Globus pallidus (tissue), 1 donor: ENCODE measurements around the gene CHRM1.
"Not testable (repeated sequence)": the region's sequence is repeated elsewhere in the genome, so short reads cannot be mapped to it uniquely, and the experiment has no call there.

Experiments used
- DNase-seq: peaks from one replicate; pipeline ENCODE4 v3.0.0-alpha.2; 2015; ENCODE audit warnings: low spot score

The CHRM1 gene, protein sequence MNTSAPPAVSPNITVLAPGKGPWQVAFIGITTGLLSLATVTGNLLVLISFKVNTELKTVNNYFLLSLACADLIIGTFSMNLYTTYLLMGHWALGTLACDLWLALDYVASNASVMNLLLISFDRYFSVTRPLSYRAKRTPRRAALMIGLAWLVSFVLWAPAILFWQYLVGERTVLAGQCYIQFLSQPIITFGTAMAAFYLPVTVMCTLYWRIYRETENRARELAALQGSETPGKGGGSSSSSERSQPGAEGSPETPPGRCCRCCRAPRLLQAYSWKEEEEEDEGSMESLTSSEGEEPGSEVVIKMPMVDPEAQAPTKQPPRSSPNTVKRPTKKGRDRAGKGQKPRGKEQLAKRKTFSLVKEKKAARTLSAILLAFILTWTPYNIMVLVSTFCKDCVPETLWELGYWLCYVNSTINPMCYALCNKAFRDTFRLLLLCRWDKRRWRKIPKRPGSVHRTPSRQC

DNA sequence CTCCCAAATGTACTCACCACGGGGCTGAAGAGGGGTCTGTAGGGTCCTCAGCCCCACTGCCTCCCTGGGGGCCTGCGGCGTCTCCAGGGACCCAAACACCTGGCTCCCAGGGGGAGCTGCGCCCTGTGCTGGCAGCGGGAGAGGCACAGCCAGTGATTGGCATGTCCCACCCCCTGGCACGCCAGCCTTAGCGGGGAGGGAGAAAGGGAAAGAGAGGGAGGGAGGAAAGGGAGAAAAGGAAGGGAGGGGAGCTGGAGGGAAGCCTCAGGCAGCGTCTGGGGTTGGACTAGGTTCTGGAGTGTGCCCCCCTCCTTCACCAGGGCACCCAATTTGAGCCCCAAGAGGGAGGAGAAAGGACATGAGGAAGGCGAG lies at the start of gene CHRM1:
TSS of gene CHRM1 (minus strand) at position 163 of the 372 bp plus-strand sequence. CDS start 10,263 bp downstream, outside the sequence.
- no peak for DNase-seq

DNA sequence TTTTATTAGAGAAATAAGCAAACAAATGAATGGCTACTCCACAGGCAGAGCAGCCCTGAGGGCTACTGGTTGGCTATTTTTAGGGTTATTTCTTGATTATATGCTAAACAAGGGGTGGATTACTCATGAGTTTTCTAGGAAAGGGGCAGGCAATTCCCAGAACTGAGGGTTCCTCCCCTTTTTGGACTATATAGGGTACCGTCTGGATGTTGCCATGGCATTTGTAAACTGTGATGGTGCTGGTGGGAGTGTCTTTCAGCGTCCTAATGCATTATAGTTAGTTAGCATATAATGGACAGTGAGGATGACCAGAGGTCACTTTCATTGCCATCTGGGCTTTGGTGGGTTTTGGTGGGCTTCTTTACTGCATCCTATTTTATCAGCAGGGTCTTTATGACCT lies 44.4 kb upstream of the CHRM1 start:
- no peak for DNase-seq

DNA sequence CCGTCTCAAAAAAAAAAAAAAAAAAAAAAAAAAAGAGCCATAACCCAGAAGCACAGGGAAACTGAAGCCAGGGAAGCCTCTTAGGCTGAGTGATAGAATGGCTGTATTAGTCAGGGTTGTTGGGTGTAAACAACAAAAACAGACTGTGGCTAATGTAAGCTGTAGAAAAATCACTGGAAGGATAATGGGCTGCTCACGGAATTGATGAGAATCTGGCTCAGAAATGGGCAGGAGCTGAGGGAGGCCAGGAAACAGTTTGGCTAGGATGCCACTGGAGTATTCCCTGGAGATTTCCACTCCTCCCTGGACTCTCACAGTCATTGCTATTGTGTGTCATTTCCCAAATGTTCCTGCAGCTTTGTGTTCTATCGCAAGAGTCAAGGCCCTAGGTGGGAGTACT lies 41.2 kb upstream of the CHRM1 start:
- no peak for DNase-seq

DNA sequence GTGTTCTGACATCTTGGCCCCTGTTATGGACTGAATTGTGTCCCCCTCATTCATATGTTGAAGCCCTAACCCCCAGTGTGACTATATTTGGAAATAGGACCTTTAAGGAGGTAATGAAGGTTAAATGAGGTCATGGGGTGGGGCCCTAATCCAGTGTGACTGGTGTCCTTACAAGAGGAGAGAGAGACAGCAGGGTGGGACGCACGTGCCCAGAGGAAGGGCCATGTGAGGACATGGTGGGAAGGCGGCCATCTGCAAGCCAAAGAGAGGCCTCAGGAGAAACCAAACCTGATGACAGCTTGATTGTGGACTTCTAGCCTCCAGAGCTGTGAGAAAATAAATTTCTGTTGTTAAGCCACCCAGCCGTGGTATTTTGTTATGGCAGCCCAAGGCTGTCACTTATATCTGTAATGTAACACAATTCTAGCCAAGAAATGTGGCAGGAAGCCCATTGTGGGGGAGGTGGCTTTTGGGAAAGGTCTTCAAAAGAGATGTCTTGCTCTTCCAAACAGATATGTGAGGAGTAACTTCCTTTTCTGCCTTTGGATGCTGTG lies 39.9 kb upstream of the CHRM1 start:
- DNase-seq = no peak

DNA sequence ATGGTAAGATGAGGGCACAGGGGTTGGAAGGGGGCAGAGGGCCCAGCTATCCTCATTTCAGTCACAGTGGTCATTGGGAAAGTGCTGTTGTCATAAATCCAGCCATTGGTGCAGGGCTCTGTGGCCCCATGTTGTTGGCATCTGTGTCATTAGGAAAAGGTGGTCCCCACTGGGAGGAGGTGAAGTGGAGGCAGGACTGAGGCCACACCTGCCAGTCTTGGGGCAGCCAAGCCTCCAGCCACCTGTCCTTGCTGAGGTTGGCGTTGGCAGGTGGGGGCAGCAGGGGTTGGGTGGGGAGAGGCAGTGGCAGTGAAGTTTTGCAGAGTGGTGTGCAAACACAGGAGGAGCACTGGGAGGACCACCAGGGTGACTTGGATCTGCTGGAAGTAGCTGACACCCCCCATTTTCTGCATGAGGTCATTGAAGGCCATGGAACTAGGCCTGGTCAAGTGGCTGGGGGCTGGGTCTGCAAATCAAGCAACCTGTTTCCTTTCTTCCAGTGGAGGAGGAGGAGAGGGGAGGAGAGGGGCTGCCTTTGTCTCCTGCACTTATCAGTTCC lies 38.3 kb upstream of the CHRM1 start:
- no peak for DNase-seq

DNA sequence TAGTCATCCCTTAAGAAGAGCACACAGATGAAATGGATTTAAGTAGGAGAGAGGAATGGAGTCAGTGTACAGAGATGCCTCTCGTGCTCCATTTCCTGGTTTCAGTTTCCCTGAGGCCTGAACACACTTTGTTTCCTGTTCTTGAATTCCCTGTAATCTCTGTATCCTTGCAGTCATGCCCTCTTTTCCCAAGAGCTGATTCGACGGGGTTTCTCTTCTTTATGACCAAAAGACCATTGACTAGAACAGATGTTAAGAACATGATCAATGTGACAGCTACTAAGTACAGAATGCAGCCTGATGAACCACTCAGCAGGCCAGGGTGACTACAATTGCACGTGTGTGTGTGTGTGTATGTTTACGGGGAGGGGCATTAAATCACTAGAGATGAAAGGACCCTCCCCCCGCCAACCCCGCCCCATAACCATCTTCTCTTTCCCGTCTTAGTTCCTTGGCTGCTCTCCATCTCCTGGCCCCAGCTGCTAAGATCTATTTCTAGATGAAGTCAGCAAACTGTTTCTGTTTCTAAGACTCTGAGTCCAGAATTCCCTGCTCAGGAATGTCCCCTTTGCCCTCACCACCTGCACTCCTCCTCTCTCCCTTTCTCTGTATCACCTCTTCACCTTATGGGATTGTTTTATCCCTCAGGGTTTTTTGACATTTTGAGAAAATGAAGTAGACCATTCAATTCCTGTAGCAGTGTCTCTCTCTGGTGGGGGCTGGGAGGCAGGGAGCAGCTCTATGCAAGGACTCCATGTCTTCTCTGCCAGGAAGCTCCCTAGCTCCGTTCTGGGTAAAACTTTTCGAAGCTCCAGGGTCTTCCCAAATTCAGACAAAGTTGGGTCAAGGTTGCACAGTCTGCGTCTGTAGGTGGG lies 37.6 kb upstream of the CHRM1 start:
- DNase-seq = no peak

DNA sequence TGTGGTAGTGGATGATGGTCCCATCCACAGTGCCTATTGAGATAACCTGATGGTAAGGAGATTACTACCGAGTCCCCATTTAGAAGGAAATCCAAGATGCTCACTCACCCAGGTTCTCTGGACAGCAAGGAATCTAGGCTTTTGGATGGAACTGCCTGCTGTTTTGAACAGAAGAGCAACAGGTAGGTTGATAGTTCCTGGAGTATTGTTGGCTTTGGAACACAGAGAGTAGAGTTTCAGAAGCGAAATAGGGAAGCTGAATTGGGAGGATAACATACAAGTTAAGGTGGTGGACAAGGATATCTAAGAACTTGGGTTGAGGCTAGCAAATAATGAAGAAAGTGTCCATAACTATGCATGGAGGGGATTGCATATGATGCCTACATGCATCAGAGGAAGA lies 36.0 kb upstream of the CHRM1 start:
- no peak for DNase-seq

DNA sequence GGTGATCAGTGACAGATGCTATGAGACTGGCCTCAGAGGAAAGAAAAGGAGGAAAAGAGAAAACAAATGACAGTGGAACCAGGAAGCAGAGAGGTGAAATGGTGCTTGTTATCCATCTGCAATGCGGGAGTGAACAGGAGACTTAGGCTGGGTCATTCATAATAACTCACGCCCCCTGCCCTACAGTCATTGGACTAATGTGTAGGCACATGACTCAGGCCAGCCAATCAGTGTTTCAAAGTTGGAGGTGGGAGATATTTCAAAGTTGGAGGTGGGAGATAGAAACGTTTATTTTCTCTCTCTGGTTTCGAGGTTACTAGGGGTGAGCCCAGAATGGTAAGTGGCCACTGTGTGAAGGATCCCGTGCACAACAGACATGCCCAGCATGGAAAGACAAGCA lies 33.3 kb upstream of the CHRM1 start:
- DNase-seq = no peak

DNA sequence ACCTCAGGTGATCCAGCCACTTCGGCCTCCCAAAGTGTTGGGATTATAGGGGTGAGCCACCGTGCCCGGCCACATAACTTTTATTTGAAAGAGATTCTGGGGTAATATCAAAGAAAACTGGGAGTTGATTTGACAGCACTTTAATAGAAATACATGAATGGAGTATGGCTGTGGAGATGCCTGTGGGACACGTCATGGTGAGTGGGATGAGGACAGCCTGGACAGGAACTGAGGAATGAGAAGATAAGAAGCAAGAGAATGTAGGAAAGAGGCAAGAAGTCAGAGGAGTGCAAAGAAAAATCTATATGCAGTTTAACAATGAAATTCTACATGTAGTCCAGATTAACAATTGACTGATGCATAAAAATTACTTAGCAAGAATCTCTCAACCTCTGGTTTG lies 32.6 kb upstream of the CHRM1 start:
- DNase-seq = no peak

DNA sequence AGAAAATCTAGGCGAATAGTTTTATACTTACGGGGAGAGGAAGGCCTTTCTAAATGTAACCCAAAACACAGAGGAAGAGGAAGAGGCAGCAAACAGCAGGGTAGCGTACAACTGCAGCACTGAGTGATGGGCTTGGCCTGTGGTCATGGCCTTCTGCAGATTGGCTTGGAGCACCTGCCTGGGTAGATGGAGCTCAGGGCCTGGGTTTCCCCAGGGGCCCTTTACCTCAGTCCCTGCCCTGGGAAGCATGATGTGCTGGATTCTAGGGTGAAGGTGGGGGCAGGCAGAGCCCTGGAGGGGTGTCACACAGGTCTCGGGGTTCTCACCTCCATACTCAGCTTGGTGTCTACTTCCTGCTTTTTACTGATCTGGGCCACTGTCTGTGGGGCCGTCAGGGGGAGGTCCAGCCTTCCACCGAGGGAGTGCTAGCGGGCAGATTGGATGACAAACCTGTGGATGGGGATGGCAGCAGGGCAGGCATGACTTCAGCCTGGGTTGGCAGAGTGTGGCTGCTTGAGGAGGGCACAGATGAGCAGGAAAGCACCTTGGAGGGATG lies 27.7 kb upstream of the CHRM1 start:
- DNase-seq = no peak

DNA sequence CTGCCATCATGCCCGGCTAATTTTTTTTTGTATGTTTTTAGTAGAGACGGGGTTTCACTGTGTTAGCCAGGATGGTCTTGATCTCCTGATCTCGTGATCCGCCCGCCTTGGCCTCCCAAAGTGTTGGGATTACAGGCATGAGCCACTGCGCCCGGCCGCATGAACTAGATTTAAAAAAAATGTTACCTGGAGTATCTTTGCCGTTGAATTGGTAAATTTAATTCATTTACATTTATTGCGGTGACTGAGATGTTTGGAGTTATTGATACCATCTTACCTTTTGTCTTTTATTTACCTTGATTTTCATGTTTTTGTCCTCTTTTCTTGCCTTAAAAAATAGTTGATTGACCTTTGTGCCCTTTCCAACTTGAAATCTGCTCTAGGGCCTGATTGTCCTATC lies 24.4 kb upstream of the CHRM1 start:
- not testable (repeated sequence) for DNase-seq

DNA sequence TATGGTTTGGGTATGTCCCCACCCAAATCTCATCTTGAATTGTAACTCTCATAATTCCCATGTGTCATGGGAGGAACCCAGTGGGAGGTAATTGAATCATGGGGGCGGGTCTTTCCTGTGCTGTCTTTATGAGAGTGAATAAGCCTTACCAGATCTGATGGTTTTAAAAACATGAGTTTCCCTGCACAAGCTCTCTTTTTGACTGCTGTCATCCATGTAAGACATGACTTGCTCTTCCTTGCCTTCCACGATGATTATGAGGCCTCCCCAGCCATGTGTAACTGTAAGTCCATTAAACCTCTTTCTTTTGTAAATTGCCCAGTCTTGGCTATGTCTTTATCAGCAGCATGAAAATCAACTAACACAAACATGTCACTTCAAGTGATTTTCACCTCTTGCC lies 16.4 kb upstream of the CHRM1 start:
- not testable (repeated sequence) for DNase-seq

DNA sequence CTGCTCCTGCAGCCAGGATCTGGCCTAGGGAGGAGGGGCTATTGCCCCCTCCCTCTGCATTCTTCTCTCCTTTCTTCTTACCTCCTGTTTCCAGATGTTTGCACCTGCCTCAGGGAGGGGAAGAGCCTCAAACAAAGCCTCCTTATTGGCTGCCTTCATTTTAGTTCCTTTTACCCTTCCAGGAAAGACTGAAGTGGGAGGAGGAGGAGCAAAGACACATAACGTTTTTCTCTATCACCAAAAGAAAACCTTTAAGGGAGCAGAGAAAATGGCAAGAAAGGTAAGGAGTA lies 13.3 kb upstream of the CHRM1 start:
- no peak for DNase-seq

DNA sequence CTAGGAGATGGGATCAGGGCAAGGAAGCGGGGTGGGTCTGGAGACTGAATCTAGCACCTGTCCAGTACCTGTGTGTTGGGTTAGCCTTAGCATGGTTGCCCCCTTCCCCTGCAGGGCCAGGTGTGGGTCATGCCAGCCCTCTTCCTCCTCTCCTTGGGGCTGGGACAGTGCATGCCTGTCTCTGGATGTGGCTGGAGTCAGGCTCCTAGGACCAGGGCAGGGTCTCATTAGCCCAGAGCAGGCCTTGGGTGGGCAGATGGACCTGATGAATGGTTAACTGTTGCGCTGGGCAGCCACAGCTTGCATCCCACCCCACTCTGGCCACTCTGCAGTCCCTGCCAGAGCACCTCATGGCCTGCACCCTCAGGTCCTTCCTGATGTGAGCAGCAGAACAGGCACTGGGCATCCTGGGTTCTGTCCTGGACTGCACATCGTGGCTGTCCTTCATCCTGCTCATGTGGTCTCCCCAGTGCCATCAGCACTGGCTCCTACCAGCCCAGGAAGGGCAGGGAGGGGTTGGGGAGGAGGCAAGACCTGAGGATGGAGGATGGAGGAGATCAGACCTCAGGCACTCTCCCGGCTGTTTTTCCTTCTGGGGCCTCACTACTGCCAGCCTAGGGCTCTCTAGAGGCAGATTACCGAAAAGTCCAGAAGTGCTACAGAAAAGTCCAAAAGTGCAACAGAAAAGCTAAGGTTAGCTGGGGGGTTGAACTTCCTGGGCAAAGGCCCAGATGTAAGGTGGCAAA lies 12.8 kb upstream of the CHRM1 start:
- no peak for DNase-seq

DNA sequence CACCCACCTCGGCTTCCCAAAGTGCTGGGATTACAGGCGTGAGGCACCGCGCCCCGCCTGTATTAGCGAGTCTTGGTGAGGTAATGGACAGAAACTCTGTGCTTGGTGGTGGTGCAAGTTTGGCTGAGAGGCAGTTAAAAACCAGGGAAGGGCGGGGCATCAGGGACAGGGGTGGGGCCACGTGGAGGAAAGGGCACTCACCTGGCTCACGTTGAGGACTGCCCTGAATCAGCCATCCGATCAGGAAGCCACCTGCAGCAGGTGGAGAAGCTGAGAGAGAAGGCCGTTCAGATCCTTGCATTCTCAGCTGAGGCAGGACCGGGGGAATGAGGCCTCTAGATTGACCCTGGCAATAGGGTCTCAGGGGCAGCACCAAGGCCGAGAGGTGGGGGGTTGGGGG lies 12.1 kb upstream of the CHRM1 start:
- DNase-seq = no peak

DNA sequence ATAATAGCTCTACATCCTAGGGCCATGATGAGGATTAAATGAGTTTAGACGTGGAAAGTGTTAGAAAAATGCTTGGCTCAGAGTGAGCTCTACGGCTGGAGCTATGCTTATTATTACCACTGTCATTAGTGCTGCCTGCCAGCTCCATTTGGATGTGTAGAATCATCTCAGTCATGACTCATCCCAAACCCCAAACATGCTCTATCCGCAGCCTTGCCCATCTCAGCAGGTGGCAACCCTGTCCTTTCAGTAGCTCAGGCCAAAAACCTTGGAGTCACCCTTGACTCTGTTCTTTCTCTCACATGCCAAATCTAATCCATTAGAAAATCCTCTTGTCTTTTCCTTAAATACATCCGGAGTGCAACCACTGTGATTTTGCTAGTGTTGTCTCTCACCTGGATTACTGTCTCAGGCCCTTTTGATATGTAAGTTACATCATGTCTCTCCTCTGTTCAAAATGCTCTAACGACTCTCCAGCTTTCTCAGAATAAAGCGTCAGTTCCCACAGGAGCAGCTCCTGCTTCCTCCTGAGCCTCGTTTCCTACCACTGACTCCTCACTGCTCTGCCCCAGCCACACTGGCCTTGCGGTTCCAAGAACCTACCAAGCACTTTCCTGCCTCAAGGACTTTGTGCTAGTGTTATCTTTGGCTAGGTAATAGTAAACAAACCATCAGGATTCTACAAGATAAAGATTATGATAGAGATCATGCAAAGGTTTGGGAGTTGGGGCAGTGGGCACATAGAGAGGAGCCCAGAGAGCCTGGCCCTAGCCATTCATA lies 10.5 kb upstream of the CHRM1 start:
- DNase-seq = no peak

DNA sequence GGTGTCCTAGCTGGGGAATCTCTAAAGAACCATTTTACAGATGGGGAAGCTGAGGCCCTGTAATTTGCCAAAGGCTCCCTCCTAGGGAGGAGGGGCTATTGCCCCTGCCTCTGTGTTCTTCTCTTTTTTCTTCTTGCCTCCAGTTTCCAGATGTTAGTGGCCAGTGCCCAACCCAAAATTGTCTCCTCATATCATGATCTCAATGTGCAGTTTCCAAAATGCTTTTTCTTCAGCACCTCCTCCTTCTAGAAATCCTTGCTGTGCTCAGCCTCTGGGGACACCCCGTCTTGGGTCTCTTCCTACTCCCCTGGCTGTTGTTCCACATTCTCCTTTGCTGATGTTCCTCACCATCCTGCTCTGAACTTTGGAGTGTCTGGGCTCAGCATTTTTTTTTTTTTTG lies 9.5 kb upstream of the CHRM1 start:
- DNase-seq = no peak

DNA sequence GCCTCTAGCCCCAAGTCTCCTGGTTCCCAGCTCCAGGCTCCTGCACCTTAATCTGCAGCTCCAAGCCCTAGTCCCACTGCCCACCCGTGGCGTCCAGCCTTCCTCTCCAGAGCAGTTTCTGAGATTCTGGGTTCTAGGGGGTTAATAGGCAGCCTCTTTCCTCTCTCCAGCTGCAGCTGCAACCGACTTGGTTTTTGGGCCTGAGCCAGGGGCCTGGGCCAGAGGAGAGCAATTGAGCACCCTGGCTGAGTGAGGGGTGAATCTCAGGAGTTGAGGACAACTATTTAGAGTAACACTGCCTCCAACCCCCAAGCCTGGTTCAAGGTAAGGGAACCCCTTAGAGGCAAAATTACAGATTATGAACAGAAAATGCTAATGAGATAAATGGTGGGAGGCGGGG lies 9.0 kb upstream of the CHRM1 start:
- DNase-seq = no peak

DNA sequence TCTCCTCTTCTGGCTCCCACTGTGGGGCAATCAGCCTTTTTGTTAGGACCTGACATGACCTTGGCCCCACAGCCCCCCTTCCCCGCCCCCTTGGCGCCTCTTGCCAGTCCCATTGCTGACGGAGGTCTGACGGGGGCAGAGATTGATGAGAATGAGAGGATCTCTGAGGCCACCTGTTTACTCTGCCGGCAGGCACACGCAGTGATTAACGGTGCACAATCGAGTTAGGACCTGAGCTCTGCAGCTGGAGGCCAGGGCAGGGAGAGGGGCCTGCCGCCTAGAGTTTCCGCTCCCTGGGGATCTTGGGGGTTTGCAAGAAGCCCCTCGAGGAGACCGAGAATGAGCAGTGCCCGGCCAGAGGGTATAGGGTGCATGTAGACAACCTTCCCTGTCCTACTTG lies 6.8 kb upstream of the CHRM1 start:
- no peak for DNase-seq

DNA sequence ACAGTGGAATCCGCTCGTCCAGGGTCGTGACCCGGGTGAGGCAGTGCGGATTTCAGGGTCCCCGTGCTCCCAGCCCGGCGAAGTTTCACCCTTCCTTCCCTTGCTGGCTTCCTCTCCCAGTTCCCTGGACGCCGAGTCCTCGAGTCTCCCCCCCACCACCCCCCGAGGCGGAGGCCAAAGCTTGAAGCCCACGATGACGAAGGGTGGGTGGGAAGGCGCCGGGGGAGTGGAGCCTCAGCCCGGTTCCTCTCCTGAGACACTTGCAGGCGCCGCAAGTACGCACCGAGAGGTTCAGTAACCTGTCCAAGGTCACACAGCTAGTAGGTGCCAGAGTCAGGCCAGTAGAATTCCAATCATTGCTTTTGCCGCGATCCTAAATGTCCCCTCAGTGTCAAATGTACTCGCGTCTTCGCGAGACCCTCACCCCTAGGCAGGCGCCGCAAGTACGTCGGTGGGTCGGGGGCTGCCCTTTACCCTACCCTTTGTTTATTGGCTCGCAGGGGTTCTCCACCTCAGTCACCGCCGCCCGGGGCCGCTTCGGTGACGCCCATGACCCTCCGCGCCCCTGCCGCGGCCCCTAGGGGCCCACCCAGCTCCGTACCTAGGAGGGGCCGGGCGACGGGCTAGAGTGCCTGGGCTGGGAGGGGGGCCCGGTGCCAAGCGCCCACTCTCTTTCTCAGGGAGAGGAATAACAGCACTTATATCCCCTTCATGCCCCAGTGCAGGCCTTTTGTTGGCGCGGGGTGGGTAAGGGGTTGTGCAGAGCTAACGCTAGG lies 5.7 kb upstream of the CHRM1 start:
- DNase-seq = no peak
